ENCODE data around the gene STRN. TPM values are rescaled to one million over a fixed set of nuclear protein-coding genes. Genes with fewer than 3 reads are reported as not detected.
A peak's percentile ranks its signal among the peaks of the same experiment; 100 is the strongest.
"Not testable (repeated sequence)": the region's sequence is repeated elsewhere in the genome, so short reads cannot be mapped to it uniquely, and the experiment has no call there.

Gene STRN
- polyA plus RNA-seq, 3 donors from 2014 or later = 9.1 to 20.6 (median 11.0) TPM

DNA sequence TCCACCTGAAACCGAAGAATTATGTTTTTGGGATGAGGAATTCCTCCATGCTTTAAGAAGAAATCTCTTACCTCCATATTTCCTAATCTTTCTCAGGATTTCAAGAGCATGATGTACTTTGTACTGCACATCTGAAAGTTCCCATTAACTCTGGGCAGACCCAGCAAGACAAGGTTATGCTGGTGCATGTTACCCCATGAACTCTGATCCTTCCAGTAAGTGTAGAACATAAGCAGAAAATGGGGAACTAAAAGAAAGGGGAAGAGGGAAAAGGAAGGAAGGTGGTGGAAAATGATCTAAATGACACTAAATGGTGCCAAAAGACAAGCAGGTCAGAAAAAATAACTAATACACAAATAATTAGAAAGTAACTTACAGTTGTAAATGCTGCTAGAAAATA is 50.7 kb downstream of the STRN start:
- H3K27me3 Mint-ChIP-seq (ENCODE audit: low read depth in 3 of 3) = no peaks in the 10 kb centered on the region
- no peak overlapping the region for H3K4me3 Mint-ChIP-seq
- DNase-seq = no peak
- H3K36me3 Mint-ChIP-seq = peaks cover 0 to 4% (median 0%) of the 10 kb centered on the region in 3 donors
- H3K9me3 Mint-ChIP-seq = no peaks in the 10 kb centered on the region
- H3K27ac Mint-ChIP-seq = peak overlapping the region in 1 of 6 donors; percentile 63
- peaks cover 1 to 13% of the 10 kb centered on the region in 2 donors for H3K4me1 Mint-ChIP-seq

DNA sequence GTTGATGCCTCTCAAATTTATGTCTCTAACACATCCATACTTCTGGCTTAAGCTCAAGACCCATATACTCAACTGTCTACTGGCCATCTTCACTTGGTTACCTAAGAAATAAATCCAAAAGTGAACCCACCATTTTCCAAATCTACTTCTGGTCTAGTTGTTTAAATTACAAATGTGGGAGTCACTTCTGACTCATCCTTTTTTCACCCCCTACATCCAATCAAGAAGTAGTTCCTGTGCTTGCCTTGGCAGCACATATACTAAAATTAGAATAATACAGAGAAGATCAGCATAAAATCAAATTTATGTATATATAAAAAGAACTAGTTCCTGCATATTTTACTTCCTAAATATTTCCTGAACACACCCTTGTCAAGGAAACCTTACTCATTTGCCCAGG is 53.6 kb downstream of the STRN start:
- H3K4me3 Mint-ChIP-seq = no peak overlapping the region
- peaks cover 5 to 14% of the 10 kb centered on the region in 2 donors for H3K4me1 Mint-ChIP-seq
- no peaks in the 10 kb centered on the region for H3K27me3 Mint-ChIP-seq (ENCODE audit: low read depth in 3 of 3)
- H3K9me3 Mint-ChIP-seq = no peaks in the 10 kb centered on the region
- H3K27ac Mint-ChIP-seq = no peak overlapping the region
- peaks cover 0 to 4% (median 0%) of the 10 kb centered on the region in 3 donors for H3K36me3 Mint-ChIP-seq
- no peak for DNase-seq

DNA sequence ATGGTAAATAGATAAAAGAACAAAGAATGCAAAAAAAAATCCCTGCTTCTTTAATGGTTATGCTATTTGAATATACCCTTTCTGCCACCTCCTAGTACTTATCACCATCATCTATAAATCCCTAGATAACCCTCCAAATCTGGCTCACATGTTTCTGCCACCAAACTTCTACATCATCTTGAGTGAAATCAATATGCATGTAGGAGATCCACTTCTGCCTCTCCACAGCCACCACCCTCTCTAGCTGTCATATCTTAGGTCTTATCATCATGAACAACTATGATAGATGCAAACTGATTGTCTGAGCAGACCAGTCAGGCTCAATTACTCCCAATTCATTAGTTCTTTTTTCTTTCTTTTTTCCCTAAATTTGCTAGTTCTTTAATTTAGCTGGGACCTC is 55.3 kb downstream of the STRN start:
- H3K9me3 Mint-ChIP-seq = no peaks in the 10 kb centered on the region
- no peaks in the 10 kb centered on the region for H3K27me3 Mint-ChIP-seq (ENCODE audit: low read depth in 3 of 3)
- H3K36me3 Mint-ChIP-seq = peaks cover 0 to 4% (median 0%) of the 10 kb centered on the region in 3 donors
- DNase-seq = no peak
- H3K4me1 Mint-ChIP-seq = peaks cover 5 to 12% of the 10 kb centered on the region in 2 donors
- H3K4me3 Mint-ChIP-seq = no peak overlapping the region
- no peak overlapping the region for H3K27ac Mint-ChIP-seq

DNA sequence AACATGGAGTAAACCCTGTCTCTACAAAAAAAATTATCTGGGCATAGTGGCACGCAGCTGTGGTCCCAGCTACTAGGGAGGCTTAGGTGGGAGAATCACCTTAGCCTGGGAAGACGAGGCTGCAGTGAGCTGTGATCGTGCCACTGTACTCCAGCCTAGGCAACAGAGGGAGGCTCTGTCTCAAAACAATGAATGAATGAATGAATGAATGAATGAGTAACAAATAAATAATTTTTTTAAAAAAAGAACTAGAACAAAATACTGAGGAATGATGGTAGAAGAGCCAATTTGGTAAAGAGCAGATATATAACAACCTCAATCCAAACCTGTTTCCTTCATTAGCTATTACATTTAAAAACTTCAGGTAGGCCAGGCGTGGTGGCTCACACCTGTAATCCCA is 60.1 kb downstream of the STRN start:
- Mint-ChIP-seq H3K9me3 (no peaks in the 10 kb centered on the region), H3K4me3 (no peak overlapping the region), H3K36me3 (peaks cover 4 to 7% (median 4%) of the 10 kb centered on the region in 3 donors), H3K27me3 (ENCODE audit: low read depth in 3 of 3) (no peaks in the 10 kb centered on the region), H3K27ac (no peak overlapping the region), H3K4me1 (peaks cover 5 to 17% of the 10 kb centered on the region in 2 donors)
- no peak for DNase-seq

DNA sequence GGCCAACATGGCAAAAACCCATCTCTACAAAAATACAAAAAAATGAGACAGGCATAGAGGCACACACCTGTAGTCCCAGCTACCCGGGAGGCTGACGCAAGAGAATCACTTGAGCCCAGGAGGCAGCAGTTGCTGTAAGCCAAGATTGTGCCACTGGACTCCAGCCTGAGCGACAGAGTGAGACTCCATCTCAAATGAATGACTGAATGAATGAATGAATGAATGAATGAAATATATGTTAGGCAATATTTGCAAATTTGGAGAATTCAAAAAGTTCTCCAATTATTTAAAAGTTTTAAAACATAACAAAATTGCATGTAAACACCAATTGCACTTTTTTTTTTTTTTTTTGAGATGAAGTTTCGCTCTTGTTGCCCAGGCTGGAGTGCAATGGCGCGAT is 61.7 kb downstream of the STRN start:
- no peaks in the 10 kb centered on the region for H3K27me3 Mint-ChIP-seq (ENCODE audit: low read depth in 3 of 3)
- H3K9me3 Mint-ChIP-seq = no peaks in the 10 kb centered on the region
- peaks cover 7 to 16% (median 8%) of the 10 kb centered on the region in 3 donors for H3K36me3 Mint-ChIP-seq
- H3K4me3 Mint-ChIP-seq = no peak overlapping the region
- no peak for DNase-seq
- no peak overlapping the region for H3K27ac Mint-ChIP-seq
- H3K4me1 Mint-ChIP-seq = peaks cover 5 to 16% of the 10 kb centered on the region in 2 donors

DNA sequence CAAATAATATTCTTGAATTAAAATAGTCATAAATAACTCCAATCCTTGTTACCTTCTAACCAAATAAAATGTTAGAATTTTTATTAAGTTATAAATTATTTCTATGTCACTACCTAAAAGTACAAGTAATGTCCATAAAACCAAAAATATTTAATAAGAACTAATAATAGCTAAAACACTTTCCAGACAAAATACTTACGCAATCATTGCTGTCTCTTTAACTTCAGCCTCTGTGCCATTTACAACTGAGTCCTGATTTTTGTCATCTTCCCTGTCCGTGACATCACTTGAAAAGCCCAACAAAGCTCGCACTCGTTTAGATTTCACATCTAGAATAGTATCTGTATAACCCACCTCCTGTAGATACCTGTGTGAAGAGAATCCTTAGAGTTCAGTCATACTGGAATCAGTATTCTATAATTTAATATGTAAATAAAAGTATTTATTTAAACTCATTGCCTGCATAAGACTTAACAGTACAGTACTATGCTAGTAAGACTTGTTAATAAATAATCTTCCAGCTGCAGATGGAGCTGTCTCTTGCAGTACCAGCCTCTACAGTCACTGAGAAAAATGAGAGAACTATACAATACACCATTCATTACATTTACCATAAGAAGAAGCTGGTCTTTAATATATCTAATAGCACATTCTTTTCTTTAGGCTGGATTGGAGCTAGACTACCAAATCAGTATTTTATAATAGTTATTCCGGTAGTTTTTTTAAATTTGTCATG is 63.8 kb downstream of the STRN start:
- DNase-seq = no peak
- Mint-ChIP-seq H3K4me1 (peaks cover 0 to 5% of the 10 kb centered on the region in 2 donors), H3K4me3 (no peak overlapping the region), H3K9me3 (no peaks in the 10 kb centered on the region), H3K36me3 (peaks cover 7 to 27% (median 12%) of the 10 kb centered on the region in 3 donors), H3K27me3 (ENCODE audit: low read depth in 3 of 3) (no peaks in the 10 kb centered on the region), H3K27ac (no peak overlapping the region)

DNA sequence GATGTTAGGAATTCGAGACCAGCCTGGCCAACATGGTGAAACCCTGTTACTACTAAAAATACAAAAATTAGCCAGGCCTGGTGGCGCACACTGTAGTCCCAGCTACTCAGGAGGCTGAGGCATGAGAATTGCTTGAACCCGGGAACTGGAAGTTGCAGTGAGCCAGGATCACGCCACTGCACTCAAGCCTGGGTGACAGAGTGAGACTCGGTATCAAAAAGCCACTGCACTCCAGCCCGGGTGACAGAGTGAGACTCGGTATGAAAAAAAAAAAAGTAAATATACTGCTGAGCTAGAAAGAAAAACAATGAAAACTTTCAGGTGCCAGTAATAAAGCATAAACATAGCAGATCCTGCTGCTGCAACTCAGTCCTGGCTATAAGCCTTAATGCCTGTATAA is 73.5 kb downstream of the STRN start:
- Mint-ChIP-seq H3K4me1 (no peaks in the 10 kb centered on the region), H3K4me3 (no peak overlapping the region), H3K9me3 (no peaks in the 10 kb centered on the region), H3K36me3 (peaks cover 0 to 30% (median 25%) of the 10 kb centered on the region in 3 donors), H3K27ac (no peak overlapping the region), H3K27me3 (ENCODE audit: low read depth in 3 of 3) (no peaks in the 10 kb centered on the region)
- no peak for DNase-seq

DNA sequence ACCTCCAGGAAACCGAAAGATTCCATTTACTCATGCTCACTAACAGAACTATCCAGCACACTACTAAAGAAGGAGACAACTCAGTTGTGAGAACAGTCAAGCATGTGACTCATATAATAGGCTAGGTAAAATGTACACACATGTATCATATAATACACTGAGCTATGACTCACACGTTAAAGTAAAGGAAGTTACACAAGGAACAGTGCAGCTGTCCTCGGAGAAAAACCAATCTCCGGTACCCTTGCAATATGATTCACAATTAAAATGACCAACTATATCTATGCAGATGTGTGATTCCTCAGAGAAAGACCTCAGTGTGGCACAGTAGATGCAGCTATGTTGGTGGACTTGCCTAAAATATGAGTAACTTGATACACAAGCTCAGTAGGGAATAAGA is 76.5 kb downstream of the STRN start:
- H3K4me1 Mint-ChIP-seq = no peaks in the 10 kb centered on the region
- no peaks in the 10 kb centered on the region for H3K9me3 Mint-ChIP-seq
- H3K4me3 Mint-ChIP-seq = peak overlapping the region in 1 of 5 donors; percentile 32
- no peaks in the 10 kb centered on the region for H3K27me3 Mint-ChIP-seq (ENCODE audit: low read depth in 3 of 3)
- peak overlapping the region in 1 of 6 donors; percentile 9 for H3K27ac Mint-ChIP-seq
- H3K36me3 Mint-ChIP-seq = peaks cover 10 to 41% (median 24%) of the 10 kb centered on the region in 3 donors
- no peak for DNase-seq

DNA sequence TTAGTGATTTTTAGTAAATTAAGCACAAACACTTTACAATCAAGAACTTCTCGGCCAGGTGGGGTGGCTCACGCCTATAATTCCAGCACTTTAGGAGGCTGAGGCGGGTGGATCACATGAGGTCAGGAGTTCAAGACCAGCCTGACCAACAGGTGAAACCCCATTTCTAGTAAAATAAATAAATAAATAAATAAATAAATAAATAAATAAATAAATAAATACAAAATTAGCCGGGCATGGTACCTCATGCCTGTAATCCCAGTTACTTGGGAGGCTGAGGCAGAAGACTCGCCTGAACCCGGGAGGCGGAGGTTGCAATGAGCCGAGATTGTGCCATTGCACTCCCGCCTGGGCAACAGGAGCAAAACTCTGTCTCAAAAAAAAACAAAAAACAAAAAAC is 79.2 kb downstream of the STRN start:
- H3K4me3 Mint-ChIP-seq; H3K4me1 Mint-ChIP-seq; H3K27ac Mint-ChIP-seq; H3K27me3 Mint-ChIP-seq (ENCODE audit: low read depth in 3 of 3); H3K9me3 Mint-ChIP-seq; DNase-seq: not testable (repeated sequence)
- H3K36me3 Mint-ChIP-seq = peaks cover 10 to 48% (median 22%) of the 10 kb centered on the region in 3 donors

DNA sequence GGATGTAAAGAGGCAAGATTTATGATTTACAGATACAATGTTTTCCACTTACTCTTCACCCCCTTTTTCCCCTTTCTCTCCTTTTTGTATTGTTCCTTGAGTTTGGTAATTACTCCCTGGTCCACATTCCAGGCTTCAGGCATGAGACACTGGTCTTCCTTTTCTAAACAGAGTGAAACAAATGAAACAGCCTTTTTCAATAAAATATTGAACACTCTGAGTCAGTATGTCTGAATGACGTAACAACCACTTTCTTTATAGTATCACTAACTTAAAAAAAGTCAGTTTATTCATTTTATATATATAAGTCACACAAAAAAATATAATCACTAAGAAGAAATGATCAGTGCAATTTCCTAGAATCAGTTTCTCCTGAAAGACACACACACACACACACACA is 79.7 kb downstream of the STRN start:
- Mint-ChIP-seq H3K27me3 (ENCODE audit: low read depth in 3 of 3) (peaks cover 0 to 2% (median 0%) of the 10 kb centered on the region in 3 donors), H3K4me1 (no peaks in the 10 kb centered on the region), H3K9me3 (no peaks in the 10 kb centered on the region), H3K27ac (peak overlapping the region in 2 of 6 donors; percentile 17 to 19), H3K4me3 (no peak overlapping the region), H3K36me3 (peaks cover 10 to 47% (median 22%) of the 10 kb centered on the region in 3 donors)
- no peak for DNase-seq

DNA sequence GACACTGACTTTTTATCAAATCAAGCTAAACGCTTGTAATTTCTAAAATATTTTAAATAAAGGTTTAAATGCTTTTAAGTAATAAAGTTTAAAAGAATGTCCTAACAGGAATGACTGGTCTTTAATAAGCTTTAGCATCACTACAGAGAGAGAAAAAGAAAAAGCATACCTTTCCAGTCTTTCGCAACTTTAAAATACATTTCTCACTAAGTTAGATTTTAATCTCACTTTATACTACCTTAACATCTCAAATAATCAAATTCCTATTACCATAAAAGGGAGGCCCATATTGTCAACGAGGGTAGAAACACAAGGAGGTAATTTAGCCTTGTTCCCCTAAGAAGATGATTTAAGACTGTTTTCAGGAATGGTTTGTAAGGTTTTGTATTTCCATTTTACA is 80.7 kb downstream of the STRN start:
- no peak for DNase-seq
- Mint-ChIP-seq H3K4me3 (no peak overlapping the region), H3K4me1 (no peaks in the 10 kb centered on the region), H3K9me3 (no peaks in the 10 kb centered on the region), H3K27ac (no peak overlapping the region), H3K36me3 (peaks cover 10 to 38% (median 24%) of the 10 kb centered on the region in 3 donors), H3K27me3 (ENCODE audit: low read depth in 3 of 3) (peaks cover 0 to 2% (median 0%) of the 10 kb centered on the region in 3 donors)

DNA sequence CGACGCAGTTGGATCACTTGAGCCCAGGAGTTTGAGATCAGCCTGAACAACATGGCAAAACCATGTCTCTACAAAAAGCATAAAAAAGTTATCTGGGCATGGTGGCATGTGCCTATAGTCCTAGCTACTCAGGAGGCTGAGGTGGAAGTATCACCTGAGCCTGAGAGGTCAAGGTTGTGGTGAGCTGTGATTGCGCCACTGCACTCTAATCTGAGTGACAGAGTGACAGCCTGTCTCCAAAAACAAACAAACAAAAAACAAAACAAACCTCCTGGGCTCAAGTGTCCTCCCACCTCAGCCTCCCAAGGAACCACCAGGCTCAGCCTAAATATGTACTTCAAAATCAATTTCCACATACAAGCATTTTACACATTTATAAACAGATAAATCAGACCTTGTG is 83.8 kb downstream of the STRN start:
- Mint-ChIP-seq H3K27ac (no peak overlapping the region), H3K4me3 (no peak overlapping the region), H3K9me3 (no peaks in the 10 kb centered on the region), H3K4me1 (no peaks in the 10 kb centered on the region), H3K36me3 (peaks cover 14 to 26% (median 17%) of the 10 kb centered on the region in 3 donors), H3K27me3 (ENCODE audit: low read depth in 3 of 3) (peaks cover 0 to 2% (median 0%) of the 10 kb centered on the region in 3 donors)
- no peak for DNase-seq

DNA sequence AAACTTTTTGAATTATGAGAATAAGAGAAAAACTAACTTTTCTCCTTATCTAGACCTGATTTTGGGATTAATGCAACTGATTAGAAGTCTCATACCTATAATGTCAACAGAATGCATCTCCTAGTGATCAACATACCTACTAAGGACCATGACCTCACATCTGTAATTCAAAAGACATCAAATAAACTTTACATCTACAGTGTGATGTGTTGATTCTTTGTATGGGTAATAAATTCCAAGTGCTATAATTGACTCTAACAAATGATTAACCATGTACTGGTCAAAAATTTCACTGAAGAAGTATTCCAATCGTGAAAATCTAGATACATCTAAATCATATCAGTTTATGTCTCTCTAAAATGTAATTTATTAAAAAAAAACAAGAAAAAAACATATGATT is 84.5 kb downstream of the STRN start:
- Mint-ChIP-seq H3K4me1 (no peaks in the 10 kb centered on the region), H3K4me3 (no peak overlapping the region), H3K9me3 (no peaks in the 10 kb centered on the region), H3K36me3 (peaks cover 12 to 29% (median 17%) of the 10 kb centered on the region in 3 donors), H3K27me3 (ENCODE audit: low read depth in 3 of 3) (peaks cover 0 to 2% (median 0%) of the 10 kb centered on the region in 3 donors), H3K27ac (no peak overlapping the region)
- no peak for DNase-seq

DNA sequence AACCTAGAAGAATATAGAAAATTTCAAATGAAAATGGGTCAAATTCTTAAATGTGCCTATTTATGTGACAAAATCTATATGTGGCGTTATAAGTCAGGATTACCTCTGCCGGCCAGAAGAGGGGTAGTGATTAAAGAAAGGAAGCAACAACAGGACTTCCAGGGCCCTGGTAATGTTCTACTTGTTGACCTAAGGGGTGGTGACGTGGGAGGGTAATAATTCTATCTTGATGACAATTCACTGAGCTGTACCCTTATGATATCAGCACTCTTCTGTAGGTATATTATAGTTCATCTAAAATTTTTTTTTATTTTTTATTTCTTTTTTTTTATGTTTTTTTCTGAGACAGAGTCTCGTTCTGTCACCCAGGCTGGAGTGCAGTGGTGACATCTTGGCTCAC is 87.9 kb downstream of the STRN start:
- Mint-ChIP-seq H3K27ac (no peak overlapping the region), H3K4me3 (no peak overlapping the region), H3K27me3 (ENCODE audit: low read depth in 3 of 3) (peaks cover 0 to 5% (median 0%) of the 10 kb centered on the region in 3 donors), H3K4me1 (no peaks in the 10 kb centered on the region), H3K36me3 (peaks cover 23 to 32% (median 31%) of the 10 kb centered on the region in 3 donors), H3K9me3 (no peaks in the 10 kb centered on the region)
- DNase-seq = no peak
